HG03135 (cell line): ENCODE measurements around the gene C1orf74.
A peak's percentile ranks its signal among the peaks of the same experiment; 100 is the strongest.

Source experiments
- ATAC-seq: cut with Tn5 transposase; IDR thresholded peaks from one replicate; pipeline ENCODE4 v1.9.1; 2021; ENCODE audit warnings: mild to moderate bottlenecking, moderate library complexity; ENCODE audit not compliant: unreplicated experiment

Gene C1orf74

DNA sequence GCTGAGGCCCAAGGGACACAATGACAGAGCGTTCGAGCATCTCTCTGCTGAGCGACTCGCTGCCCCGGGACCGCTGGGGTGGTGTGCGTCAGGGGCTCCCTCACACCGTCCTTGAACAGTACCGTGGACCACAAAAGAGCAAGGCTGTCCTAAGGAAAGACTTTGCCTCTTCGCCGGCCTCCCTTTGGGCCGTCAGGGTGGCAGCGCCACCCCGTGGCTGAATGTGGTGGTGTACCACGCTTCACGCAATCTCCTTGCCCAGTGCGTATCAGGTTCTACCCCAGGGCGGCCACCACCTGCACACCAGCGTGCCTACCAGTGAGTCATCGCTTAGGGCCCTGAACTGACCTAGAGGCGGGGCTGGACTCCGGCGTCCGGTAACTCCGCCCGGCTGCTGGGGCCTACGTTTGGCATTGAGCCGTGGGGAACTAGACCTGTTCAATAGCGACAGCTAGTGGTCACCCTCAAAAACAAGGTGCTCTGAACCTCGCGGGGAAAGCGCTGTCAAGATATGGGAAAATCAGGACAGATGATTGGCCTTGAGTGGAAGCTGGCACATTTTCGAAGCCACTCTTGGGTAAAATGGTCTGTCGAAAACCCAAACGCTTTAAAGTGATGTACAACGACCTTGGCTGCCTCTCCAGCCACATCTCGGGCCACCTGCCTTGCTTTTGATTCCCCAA lies 36.6 kb downstream of the C1orf74 start:
- ATAC-seq, result peak; percentile 86

- no peak for ATAC-seq
Observed at GRCh38 chr1:209746451-209747165, 37.8 kb downstream of the C1orf74 start.

DNA sequence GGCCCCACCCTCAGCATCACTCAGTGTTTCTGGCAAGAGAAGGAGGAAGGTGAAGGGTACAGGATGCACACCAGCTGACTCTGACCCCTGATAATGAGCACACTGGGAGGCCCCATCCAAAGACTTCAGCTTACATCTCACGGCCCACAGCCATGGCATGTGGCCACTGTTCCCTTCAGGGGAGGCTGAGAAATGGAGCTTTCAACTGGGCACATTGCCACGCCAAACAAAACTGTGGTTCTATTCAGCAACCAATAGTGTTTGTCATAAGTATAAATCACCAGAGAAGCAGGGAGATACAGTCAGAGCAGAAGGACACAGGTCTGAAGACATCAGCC lies 41.2 kb downstream of the C1orf74 start:
- ATAC-seq, result no peak

DNA sequence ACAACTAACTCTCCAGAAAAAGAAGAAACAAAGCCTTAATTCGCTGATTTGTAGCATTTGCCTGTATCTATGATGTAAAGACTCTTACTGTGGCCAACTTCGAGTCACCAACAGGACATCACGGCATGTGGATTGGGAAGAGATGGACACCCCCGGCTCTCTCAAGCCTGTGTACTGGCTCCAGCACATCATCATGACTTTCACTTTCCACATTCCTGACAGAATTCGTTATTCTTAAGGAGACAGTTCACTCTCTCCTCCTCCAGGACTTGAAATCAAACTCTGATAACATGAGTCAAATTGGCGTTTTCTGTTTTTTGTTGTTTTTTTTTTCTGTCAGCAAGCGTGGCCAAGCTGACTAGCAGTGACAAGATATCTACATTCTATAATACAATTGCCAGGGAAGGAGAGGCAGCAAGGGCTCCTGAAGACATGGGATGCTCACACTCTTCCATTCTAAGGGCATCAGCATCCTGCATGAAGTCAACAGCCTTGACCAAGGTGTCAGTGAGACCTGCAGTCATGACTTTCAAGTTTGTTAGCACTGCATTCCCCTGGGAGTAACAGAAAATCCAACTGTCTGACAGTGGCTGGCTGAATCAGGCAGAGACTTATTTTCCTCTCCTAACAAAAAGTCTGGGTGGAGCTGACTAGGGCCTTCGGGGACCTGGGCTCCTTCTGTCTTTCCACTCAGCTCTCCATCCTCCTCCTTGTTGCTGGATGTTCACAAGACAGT lies 41.8 kb downstream of the C1orf74 start:
- ATAC-seq, result no peak

DNA sequence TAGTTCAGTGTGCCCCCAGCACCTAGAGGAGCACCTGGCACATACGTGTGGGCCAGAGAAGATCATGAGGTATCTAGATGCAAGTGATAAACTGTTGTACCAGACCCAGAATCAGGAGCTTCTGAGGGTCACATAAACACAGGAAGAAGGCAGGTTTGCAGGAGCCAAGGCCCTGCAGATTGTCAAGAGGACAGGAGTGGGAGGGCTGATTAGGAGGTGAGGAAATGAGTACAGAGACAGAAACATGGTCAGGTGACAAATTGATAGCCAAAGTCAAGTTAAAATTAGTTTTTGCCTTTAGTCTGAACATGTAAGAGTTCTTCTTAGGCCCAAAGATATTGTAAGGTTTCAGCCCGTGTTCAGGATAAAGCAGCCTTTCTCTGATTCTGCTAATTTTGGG lies 42.5 kb downstream of the C1orf74 start:
- no peak for ATAC-seq

GRCh38 chr1:209741193-209741592 lies 43.2 kb downstream of the C1orf74 start:
- ATAC-seq, result no peak

DNA sequence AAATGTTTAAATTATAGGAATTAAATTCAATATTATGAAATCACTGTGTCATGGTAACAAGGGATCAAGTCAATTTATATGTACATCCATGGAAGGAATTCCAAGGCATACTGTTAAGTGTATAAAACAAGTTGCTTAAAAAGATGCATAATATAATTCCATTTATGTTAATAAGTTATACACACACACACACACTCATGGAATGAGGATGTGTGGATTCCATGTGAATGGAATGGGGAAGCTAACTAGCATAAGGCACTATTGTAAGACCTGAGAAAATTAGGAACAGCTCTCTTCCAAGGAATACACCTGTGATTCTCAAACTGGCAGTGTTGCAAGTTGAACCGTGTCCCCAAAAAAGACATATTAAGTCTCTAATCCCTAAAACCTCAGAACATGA lies 46.1 kb downstream of the C1orf74 start:
- no peak for ATAC-seq

- ATAC-seq, result no peak
Observed at GRCh38 chr1:209737118-209737505, 47.2 kb downstream of the C1orf74 start.

- ATAC-seq, result no peak
Observed at GRCh38 chr1:209736490-209737117, 47.8 kb downstream of the C1orf74 start.

- ATAC-seq, result no peak
Observed at GRCh38 chr1:209733409-209734192, 50.8 kb downstream of the C1orf74 start.

DNA sequence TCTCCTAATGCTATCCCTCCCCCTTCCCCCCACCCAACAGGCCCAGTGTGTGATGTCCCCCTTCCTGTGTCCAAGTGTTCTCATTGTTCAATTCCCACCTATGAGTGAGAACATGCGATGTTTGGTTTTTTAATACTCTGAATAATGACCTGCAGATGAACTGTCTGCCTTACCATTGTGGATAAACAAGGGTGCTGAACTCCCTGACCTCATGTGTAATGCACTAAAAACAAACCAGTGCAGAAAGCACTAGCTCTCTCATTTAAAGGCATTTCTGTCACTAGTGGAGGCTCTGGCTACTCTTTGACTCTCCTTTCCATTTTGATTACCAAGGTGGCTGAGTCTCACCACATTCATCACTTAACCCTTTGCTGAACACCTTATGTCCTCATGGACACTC lies 51.6 kb downstream of the C1orf74 start:
- no peak for ATAC-seq

DNA sequence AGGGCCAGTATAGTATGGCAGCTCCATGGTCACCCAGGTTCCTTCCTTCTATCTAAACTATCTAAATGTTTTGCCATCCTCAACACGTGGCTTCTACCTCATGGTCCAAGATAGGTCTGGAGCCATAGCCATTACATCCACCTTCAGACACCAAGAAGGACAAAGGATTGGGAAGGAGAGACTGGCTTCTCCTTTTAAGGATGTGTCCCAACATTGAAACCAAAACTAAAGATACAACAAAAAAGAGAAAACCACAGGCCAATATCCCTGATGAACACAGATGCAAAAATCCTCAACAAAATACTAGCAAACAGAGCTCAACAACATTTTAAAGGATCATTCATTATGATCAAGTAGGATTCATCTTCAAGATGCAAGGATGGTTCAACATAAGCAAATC lies 54.9 kb downstream of the C1orf74 start:
- ATAC-seq, result no peak
